ENCODE data around the gene DKKL1. TPM values are rescaled to one million over a fixed set of nuclear protein-coding genes. Genes with fewer than 3 reads are reported as not detected.

DKKL1 gene
- polyA plus RNA-seq, 1 donor (not counting 4 experiments of a cell fraction or from before 2014, with no cell fraction given): not detected

- FAIRE-seq (no peak), DNase-seq (ENCODE audit: low read depth, low spot score) (no peak)
- H3K79me2 ChIP-seq (ENCODE audit: control insufficient read depth, insufficient read depth, low read length): no peaks in the 10 kb centered on the region
- no peaks in the 10 kb centered on the region for H3K27me3 ChIP-seq (ENCODE audit: control insufficient read depth, extremely low read depth, insufficient read depth, low read length)
- H3K27ac ChIP-seq (ENCODE audit: control insufficient read depth, insufficient read depth, low read length): no peak overlapping the region
- H4K20me1 ChIP-seq (ENCODE audit: control insufficient read depth, extremely low read depth, insufficient read depth, low read length): no peaks in the 10 kb centered on the region
- no peak overlapping the region for H3K9ac ChIP-seq (ENCODE audit: control insufficient read depth, extremely low read depth, insufficient read depth, low read length)
- H3K9me3 ChIP-seq (ENCODE audit: control insufficient read depth, low read depth, low read length): no peaks in the 10 kb centered on the region
- no peaks in the 10 kb centered on the region for H3K9me1 ChIP-seq (ENCODE audit: control insufficient read depth, extremely low read depth, insufficient read depth, low read length)
- no peaks in the 10 kb centered on the region for H3K4me1 ChIP-seq (ENCODE audit: control insufficient read depth, extremely low read depth, insufficient read depth, low read length)
- no peak overlapping the region for H3K4me2 ChIP-seq (ENCODE audit: control insufficient read depth, extremely low read depth, insufficient read depth, low read depth, low read length)
- dilution Hi-C loops (cut with MboI; ENCODE audit: extremely low pct_ligation_motif_present, low sequenced_read_pairs): no loop called here
- no peaks in the 10 kb centered on the region for H3K36me3 ChIP-seq (ENCODE audit: control insufficient read depth in 2 of 2, extremely low read depth in 1 of 2, insufficient read depth in 2 of 2, low read length in 2 of 2)
- TF ChIP-seq EZH2 (IDR thresholded peaks at IDR 0.05; ENCODE audit: low read length) (no peak), CTCF (optimal IDR thresholded peaks at IDR 0.05 in 1 of 3, IDR thresholded peaks at IDR 0.05 in 1 of 3, conservative IDR thresholded peaks at IDR 0.05 in 1 of 3; ENCODE audit: extremely low read depth in 1 of 3, insufficient read depth in 2 of 3, low read length in 3 of 3) (no peak)
- H3K4me3 ChIP-seq (ENCODE audit: control insufficient read depth in 2 of 3, extremely low read depth in 1 of 3, insufficient read depth in 2 of 3, low read depth in 1 of 3, low read length in 3 of 3): no peak overlapping the region
- H2AFZ ChIP-seq (ENCODE audit: control insufficient read depth, low read length): no peak overlapping the region
These were observed 16.7 kb downstream of the DKKL1 start for GRCh38 chr19:49380391-49380790.

- no peak for FAIRE-seq
- Histone ChIP-seq H3K4me1 (ENCODE audit: control insufficient read depth, extremely low read depth, insufficient read depth, low read length) (no peaks in the 10 kb centered on the region), H3K4me2 (ENCODE audit: control insufficient read depth, extremely low read depth, insufficient read depth, low read depth, low read length) (no peak overlapping the region), H3K79me2 (ENCODE audit: control insufficient read depth, insufficient read depth, low read length) (no peaks in the 10 kb centered on the region), H2AFZ (ENCODE audit: control insufficient read depth, low read length) (no peak overlapping the region), H3K4me3 (ENCODE audit: control insufficient read depth in 2 of 3, extremely low read depth in 1 of 3, insufficient read depth in 2 of 3, low read depth in 1 of 3, low read length in 3 of 3) (no peak overlapping the region), H3K27me3 (ENCODE audit: control insufficient read depth, extremely low read depth, insufficient read depth, low read length) (no peaks in the 10 kb centered on the region), H3K9me1 (ENCODE audit: control insufficient read depth, extremely low read depth, insufficient read depth, low read length) (no peaks in the 10 kb centered on the region), H4K20me1 (ENCODE audit: control insufficient read depth, extremely low read depth, insufficient read depth, low read length) (no peaks in the 10 kb centered on the region), H3K27ac (ENCODE audit: control insufficient read depth, insufficient read depth, low read length) (no peak overlapping the region), H3K36me3 (ENCODE audit: control insufficient read depth in 2 of 2, extremely low read depth in 1 of 2, insufficient read depth in 2 of 2, low read length in 2 of 2) (no peaks in the 10 kb centered on the region), H3K9ac (ENCODE audit: control insufficient read depth, extremely low read depth, insufficient read depth, low read length) (no peak overlapping the region), H3K9me3 (ENCODE audit: control insufficient read depth, low read depth, low read length) (no peaks in the 10 kb centered on the region)
- no peak for TF ChIP-seq CTCF (optimal IDR thresholded peaks at IDR 0.05 in 1 of 3, IDR thresholded peaks at IDR 0.05 in 1 of 3, conservative IDR thresholded peaks at IDR 0.05 in 1 of 3; ENCODE audit: extremely low read depth in 1 of 3, insufficient read depth in 2 of 3, low read length in 3 of 3)
- no peak for TF ChIP-seq EZH2 (IDR thresholded peaks at IDR 0.05; ENCODE audit: low read length)
- dilution Hi-C loops (cut with MboI; ENCODE audit: extremely low pct_ligation_motif_present, low sequenced_read_pairs): no loop called here
- no peak for DNase-seq (ENCODE audit: low read depth, low spot score)
These were observed 19.0 kb downstream of the DKKL1 start for GRCh38 chr19:49382639-49383038.

All from keratinocyte (primary cell).